Subcutaneous adipose tissue (tissue), 4 donors: ENCODE measurements around the gene NOP10. TPM values are rescaled to one million over a fixed set of nuclear protein-coding genes. Genes with fewer than 3 reads are reported as not detected.

Source experiments
- CTCF ChIP-seq: fragments of 450-650 bp; IDR thresholded peaks from one replicate; pipeline ENCODE4 v1.5.1; 2016; ENCODE audit warnings: low read depth, mild to moderate bottlenecking, control low read depth, antibody characterized with exemption, moderate library complexity
- total RNA-seq, 4 donors: library from RNA; depleted of rRNA; stranded (reverse); fragments of >200 nt; gene quantifications; one replicate each; pipeline ENCODE4 v1.1.0, GENCODE V29; 2016

The NOP10 gene
- total RNA-seq, 4 donors from 2014 or later: 82.7 to 244 (median 166) TPM

- TF ChIP-seq CTCF: no peak
Observed at GRCh38 chr15:34336991-34337556, 5.9 kb downstream of the NOP10 start.

- no peak for TF ChIP-seq CTCF
Observed at GRCh38 chr15:34336231-34336990, 6.5 kb downstream of the NOP10 start.

- TF ChIP-seq CTCF: no peak
Observed at GRCh38 chr15:34335176-34336032, 7.5 kb downstream of the NOP10 start.

GRCh38 chr15:34334672-34335071 is 8.3 kb downstream of the NOP10 start:
- TF ChIP-seq CTCF: no peak

GRCh38 chr15:34332553-34333120 is 10.3 kb downstream of the NOP10 start:
- no peak for TF ChIP-seq CTCF

GRCh38 chr15:34331809-34332208 is 11.1 kb downstream of the NOP10 start:
- no peak for TF ChIP-seq CTCF

GRCh38 chr15:34330279-34330678 is 12.7 kb downstream of the NOP10 start:
- no peak for TF ChIP-seq CTCF
